Thyroid gland (tissue), 4 donors: ENCODE data around the gene SPOCK1.

Experiments
- CTCF ChIP-seq, 6 experiments: fragments of 200-600 bp in 3 of 6; fragments of 450-650 bp in 3 of 6; sonication (generic) in 3 of 6; IDR thresholded peaks; one replicate each; pipeline ENCODE4 v1.5.1; 2016 to 2019; ENCODE audit warnings: antibody characterized with exemption in 6 of 6, mild to moderate bottlenecking in 2 of 6, inconsistent platforms in 1 of 6, moderate library complexity in 1 of 6
- POLR2A ChIP-seq, 2 donors: fragments of 450-650 bp; IDR thresholded peaks; one replicate each; pipeline ENCODE4 v1.6.1; 2017; ENCODE audit warnings: antibody characterized with exemption in 2 of 2, mild to moderate bottlenecking in 2 of 2, moderate library complexity in 1 of 2

GRCh38 chr5:137501846-137502406 is 2.8 kb upstream of the SPOCK1 start:
- TF ChIP-seq CTCF (IDR thresholded peaks at IDR 0.05) (no peak), POLR2A (IDR thresholded peaks at IDR 0.05) (no peak)
